ENCODE results near the gene ATF1. TPM values are rescaled to one million over a fixed set of nuclear protein-coding genes. Genes with fewer than 3 reads are reported as not detected.
A peak's percentile ranks its signal among the peaks of the same experiment; 100 is the strongest.

The ATF1 gene
- polyA plus RNA-seq = 10 to 100 TPM in 2 of 3 donors, 1 to 10 TPM in 1; 6.2 to 18.7 (median 12.9) TPM

GRCh38 chr12:50763639-50764285 is at the start of gene ATF1:
Gene ATF1 (plus strand): TSS chr12:50764101. CDS start chr12:50780146, 16,045 bp downstream.
- peak within 1 kb of the TSS; percentile 83 for H3K27ac ChIP-seq (ENCODE audit: low read depth, low read length)
- WGBS, 3 donors = 0 to 1% (median 0%) methylated on average over 39 to 51 of the region's 51 CpGs

GRCh38 chr12:50715174-50715573 is 48.7 kb upstream of the ATF1 start:
- no peak overlapping the region for H3K27ac ChIP-seq (ENCODE audit: low read depth, low read length)
- WGBS, 3 donors = 52 to 78% (median 78%) methylated on average over 2 of the region's 2 CpGs

GRCh38 chr12:50718760-50719159 is 45.1 kb upstream of the ATF1 start:
- H3K27ac ChIP-seq (ENCODE audit: low read depth, low read length) = no peak overlapping the region
- 81 to 98% (median 96%) methylated on average over 2 of the region's 2 CpGs for WGBS, 3 donors

GRCh38 chr12:50720085-50720484 is 43.8 kb upstream of the ATF1 start:
- no peak overlapping the region for H3K27ac ChIP-seq (ENCODE audit: low read depth, low read length)
- WGBS, 3 donors = 89 to 95% (median 90%) methylated on average over 3 of the region's 3 CpGs

- 82 to 89% (median 85%) methylated on average over 5 of the region's 5 CpGs for WGBS, 3 donors
- no peak overlapping the region for H3K27ac ChIP-seq (ENCODE audit: low read depth, low read length)
Measured at GRCh38 chr12:50720501-50720900, 43.4 kb upstream of the ATF1 start.

GRCh38 chr12:50723865-50724264 is 40.0 kb upstream of the ATF1 start:
- 63 to 71% (median 68%) methylated on average over 1 of the region's 1 CpG for WGBS, 3 donors
- H3K27ac ChIP-seq (ENCODE audit: low read depth, low read length) = no peak overlapping the region

GRCh38 chr12:50725011-50725942 is 38.6 kb upstream of the ATF1 start:
- WGBS, 3 donors = 50 to 93% (median 89%) methylated on average over 5 of the region's 5 CpGs
- no peak overlapping the region for H3K27ac ChIP-seq (ENCODE audit: low read depth, low read length)

- WGBS, 3 donors = 96 to 100% (median 98%) methylated on average over 2 of the region's 2 CpGs
- H3K27ac ChIP-seq (ENCODE audit: low read depth, low read length) = no peak overlapping the region
Measured at GRCh38 chr12:50727466-50727865, 36.4 kb upstream of the ATF1 start.

- WGBS, 3 donors = 88 to 91% (median 90%) methylated on average over 7 of the region's 7 CpGs
- H3K27ac ChIP-seq (ENCODE audit: low read depth, low read length) = no peak overlapping the region
Measured at GRCh38 chr12:50728417-50728816, 35.5 kb upstream of the ATF1 start.

- no peak overlapping the region for H3K27ac ChIP-seq (ENCODE audit: low read depth, low read length)
- 77 to 88% (median 86%) methylated on average over 4 of the region's 4 CpGs for WGBS, 3 donors
Measured at GRCh38 chr12:50728841-50729240, 35.1 kb upstream of the ATF1 start.

- 90 to 93% (median 93%) methylated on average over 9 of the region's 9 CpGs for WGBS, 3 donors
- no peak overlapping the region for H3K27ac ChIP-seq (ENCODE audit: low read depth, low read length)
Measured at GRCh38 chr12:50732591-50732990, 31.3 kb upstream of the ATF1 start.

GRCh38 chr12:50733706-50734105 is 30.2 kb upstream of the ATF1 start:
- no peak overlapping the region for H3K27ac ChIP-seq (ENCODE audit: low read depth, low read length)
- WGBS, 3 donors = 83 to 92% (median 92%) methylated on average over 3 of the region's 3 CpGs

- no peak overlapping the region for H3K27ac ChIP-seq (ENCODE audit: low read depth, low read length)
- 81 to 85% (median 82%) methylated on average over 10 of the region's 10 CpGs for WGBS, 3 donors
Measured at GRCh38 chr12:50734409-50735263, 29.3 kb upstream of the ATF1 start.

GRCh38 chr12:50739611-50740010 is 24.3 kb upstream of the ATF1 start:
- 92 to 97% (median 95%) methylated on average over 7 of the region's 7 CpGs for whole genome bisulfite sequencing, 3 donors
- H3K27ac ChIP-seq (ENCODE audit: low read depth, low read length) = no peak overlapping the region

- H3K27ac ChIP-seq (ENCODE audit: low read depth, low read length) = no peak overlapping the region
- 77 to 87% (median 87%) methylated on average over 2 of the region's 2 CpGs for WGBS, 3 donors
Measured at GRCh38 chr12:50740307-50740706, 23.6 kb upstream of the ATF1 start.

- H3K27ac ChIP-seq (ENCODE audit: low read depth, low read length) = no peak overlapping the region
- 83 to 94% (median 84%) methylated on average over 7 of the region's 7 CpGs for WGBS, 3 donors
Measured at GRCh38 chr12:50742776-50743175, 21.1 kb upstream of the ATF1 start.

GRCh38 chr12:50745861-50746260 is 18.0 kb upstream of the ATF1 start:
- H3K27ac ChIP-seq (ENCODE audit: low read depth, low read length) = no peak overlapping the region
- WGBS, 3 donors = 57 to 88% (median 58%) methylated on average over 4 of the region's 4 CpGs

- 82 to 100% (median 85%) methylated on average over 3 of the region's 3 CpGs for WGBS, 3 donors
Measured at GRCh38 chr12:50746431-50746830, 17.5 kb upstream of the ATF1 start.

GRCh38 chr12:50747817-50748216 is 16.1 kb upstream of the ATF1 start:
- no peak overlapping the region for H3K27ac ChIP-seq (ENCODE audit: low read depth, low read length)
- 79 to 91% (median 89%) methylated on average over 1 of the region's 1 CpG for WGBS, 3 donors

More at GRCh38 chr12:50746431-50746830, 17.5 kb upstream of the ATF1 start:
- no peak overlapping the region for H3K27ac ChIP-seq (ENCODE audit: low read depth, low read length)

Data from adipose tissue (tissue), 3 donors.